ENCODE results near the gene LPO.

GRCh38 chr17:58244963-58245362 is 6.6 kb downstream of the LPO start:
- TF ChIP-seq CTCF (IDR thresholded peaks at IDR 0.05; ENCODE audit: low read depth, low read length, poor library complexity, severe bottlenecking) (no peak), EZH2phosphoT487 (IDR thresholded peaks at IDR 0.05; ENCODE audit: borderline replicate concordance, low read length) (no peak)
